Mesenchymal stem cell (in vitro differentiated cells and primary cell): Measurements from ENCODE around the gene CCDC51.

Experiments used
- DNase-seq: peaks from one replicate; pipeline ENCODE4 v3.0.0-alpha.2; 2013
- H2AFZ ChIP-seq: one replicate; pipeline ENCODE4 v1.6.1; 2013; ENCODE audit warnings: low read depth, mild to moderate bottlenecking, control low read depth, inconsistent platforms, low read length, moderate library complexity
- H2AK5ac ChIP-seq: 2 replicates; pipeline ENCODE4 v1.6.1; 2013; ENCODE audit warnings: low read length, moderate library complexity, mild to moderate bottlenecking, inconsistent platforms; ENCODE audit not compliant: severe bottlenecking
- H2BK120ac ChIP-seq: one replicate; pipeline ENCODE4 v1.6.1; 2013; ENCODE audit warnings: low read depth, mild to moderate bottlenecking, inconsistent platforms, low read length, moderate library complexity
- H2BK12ac ChIP-seq, 2 experiments: one replicate each; pipeline ENCODE4 v1.6.1; 2013; ENCODE audit warnings: inconsistent platforms in 2 of 2, low read length in 2 of 2, mild to moderate bottlenecking in 2 of 2, moderate library complexity in 2 of 2, control low read depth in 1 of 2
- H2BK15ac ChIP-seq: one replicate; pipeline ENCODE4 v1.6.1; 2013; ENCODE audit warnings: mild to moderate bottlenecking, low read depth, inconsistent platforms; ENCODE audit not compliant: poor library complexity, severe bottlenecking
- H2BK5ac ChIP-seq: 2 replicates; pipeline ENCODE4 v1.6.1; 2013; ENCODE audit warnings: low read depth, mild to moderate bottlenecking, low read length, control low read depth, inconsistent platforms; ENCODE audit not compliant: poor library complexity, severe bottlenecking
- H3K14ac ChIP-seq, 2 experiments: one replicate each; pipeline ENCODE4 v1.6.1; 2013; ENCODE audit warnings: inconsistent platforms in 2 of 2, low read length in 2 of 2, control low read depth in 1 of 2, mild to moderate bottlenecking in 1 of 2, moderate library complexity in 1 of 2
- H3K18ac ChIP-seq, 2 experiments: one replicate each; pipeline ENCODE4 v1.6.1; 2013; ENCODE audit warnings: inconsistent platforms in 2 of 2, low read length in 2 of 2, control low read depth in 1 of 2, low read depth in 1 of 2, mild to moderate bottlenecking in 1 of 2
- H3K23ac ChIP-seq, 2 experiments: one replicate each; pipeline ENCODE4 v1.6.1; 2013; ENCODE audit warnings: inconsistent platforms in 2 of 2, low read length in 2 of 2, mild to moderate bottlenecking in 2 of 2, moderate library complexity in 2 of 2, control low read depth in 1 of 2
- H3K27ac ChIP-seq: 2 replicates; pipeline ENCODE4 v1.5.1; 2013; ENCODE audit warnings: mild to moderate bottlenecking, moderate library complexity, low read length, control low read depth, inconsistent platforms; ENCODE audit not compliant: poor library complexity, severe bottlenecking
- H3K27me3 ChIP-seq, 2 experiments: 2 replicates each; pipeline versions ENCODE4 v1.6.1 to v1.7.0; 2013; ENCODE audit warnings: low read length in 2 of 2, mild to moderate bottlenecking in 2 of 2, moderate library complexity in 2 of 2, control low read depth in 1 of 2, inconsistent platforms in 1 of 2; ENCODE audit not compliant: control insufficient read depth in 1 of 2, insufficient read depth in 1 of 2
- H3K36me3 ChIP-seq, 2 experiments: 2 replicates each; pipeline versions ENCODE4 v1.6.1 to v1.7.0; 2013; ENCODE audit warnings: low read length in 2 of 2, control low read depth in 1 of 2, inconsistent platforms in 1 of 2, low read depth in 1 of 2, mild to moderate bottlenecking in 1 of 2; ENCODE audit not compliant: insufficient read depth in 2 of 2, control insufficient read depth in 1 of 2
- H3K4ac ChIP-seq, 2 experiments: one replicate each; pipeline ENCODE4 v1.6.1; 2013; ENCODE audit warnings: inconsistent platforms in 2 of 2, low read length in 2 of 2, mild to moderate bottlenecking in 2 of 2, moderate library complexity in 2 of 2, control low read depth in 1 of 2, low read depth in 1 of 2
- H3K4me1 ChIP-seq: 2 replicates; pipeline ENCODE4 v1.6.1; 2013; ENCODE audit warnings: low read depth, low read length, control low read depth; ENCODE audit not compliant: control insufficient read depth, insufficient read depth
- H3K4me2 ChIP-seq: 2 replicates; pipeline ENCODE4 v1.6.1; 2013; ENCODE audit warnings: low read length, mild to moderate bottlenecking, inconsistent platforms; ENCODE audit not compliant: poor library complexity, severe bottlenecking
- H3K4me3 ChIP-seq, 2 experiments: 2 replicates each; pipeline versions ENCODE4 v1.5.1 to v1.7.0; 2013; ENCODE audit warnings: low read length in 2 of 2, mild to moderate bottlenecking in 2 of 2, control low read depth in 1 of 2, low read depth in 1 of 2; ENCODE audit not compliant: insufficient read depth in 1 of 2
- H3K79me1 ChIP-seq: replicated peaks from 2 replicates; pipeline ENCODE4 v1.6.1; 2013; ENCODE audit warnings: mild to moderate bottlenecking, control low read depth, low read length, inconsistent platforms; ENCODE audit not compliant: poor library complexity, severe bottlenecking
- H3K9ac ChIP-seq: 2 replicates; pipeline ENCODE4 v1.7.0; 2013; ENCODE audit warnings: mild to moderate bottlenecking, low read length, moderate library complexity
- H3K9me3 ChIP-seq: 2 replicates; pipeline ENCODE4 v1.7.0; 2013; ENCODE audit warnings: mild to moderate bottlenecking, low read length; ENCODE audit not compliant: control insufficient read depth
- H4K8ac ChIP-seq: one replicate; pipeline ENCODE4 v1.6.1; 2013; ENCODE audit warnings: inconsistent platforms, mild to moderate bottlenecking, low read length, moderate library complexity
- H4K91ac ChIP-seq: one replicate; pipeline ENCODE4 v1.6.1; 2013; ENCODE audit warnings: mild to moderate bottlenecking, low read length, inconsistent platforms
- WGBS: methylation state at CpG from one replicate; pipeline ENCODE4 v1.1.7; 2013; ENCODE audit warnings: mixed read lengths; 5-methylcytosine and 5-hydroxymethylcytosine counted together

Gene CCDC51

DNA sequence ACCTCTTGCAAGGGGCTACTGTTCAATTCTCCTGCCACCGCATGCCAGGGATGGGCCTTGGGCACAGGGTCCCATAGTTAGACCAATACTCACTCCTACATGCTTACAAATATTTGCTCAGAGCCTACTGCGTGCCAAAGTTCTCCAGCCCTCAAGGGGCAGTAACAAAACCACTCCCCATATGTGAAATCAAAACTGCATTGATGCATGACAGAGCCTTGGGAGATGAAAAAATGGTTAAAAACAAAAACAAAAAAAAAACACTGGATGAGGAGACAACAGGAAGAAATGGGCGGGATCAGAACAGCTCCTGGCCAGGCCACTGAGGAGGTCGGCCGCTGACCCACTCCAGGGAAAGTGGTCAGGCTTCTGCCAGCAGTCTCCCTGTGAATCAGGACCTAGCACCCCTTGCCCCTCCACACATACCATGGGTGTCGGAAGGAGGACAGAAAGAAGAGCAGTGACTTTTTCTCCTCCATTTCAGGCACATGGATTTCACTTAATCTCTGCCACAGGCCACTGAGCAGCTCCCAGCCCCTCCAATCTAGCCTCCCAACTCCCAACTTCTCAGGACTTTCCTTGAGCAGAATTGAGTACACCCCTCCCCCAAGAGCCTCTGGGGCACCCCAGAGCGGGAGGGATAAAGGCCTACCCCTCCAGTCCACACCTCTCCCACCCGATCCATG, 12.8 kb downstream of the CCDC51 start:
- H4K8ac ChIP-seq: no peak overlapping the region
- peaks cover 5 to 40% of the 10 kb centered on the region in 2 experiments for H3K36me3 ChIP-seq
- no peak for DNase-seq
- H2BK15ac ChIP-seq: no peak overlapping the region
- no peaks in the 10 kb centered on the region for H3K27me3 ChIP-seq
- peaks cover 54% of the 10 kb centered on the region for H3K4me1 ChIP-seq
- H3K4me2 ChIP-seq: no peak overlapping the region
- H2BK5ac ChIP-seq: no peak overlapping the region
- no peak overlapping the region for H2AK5ac ChIP-seq
- H3K27ac ChIP-seq: no peak overlapping the region
- H3K9me3 ChIP-seq: no peaks in the 10 kb centered on the region
- H3K4me3 ChIP-seq: peak overlapping the region in 1 of 2 experiments; percentile 79
- no peak overlapping the region for H2BK120ac ChIP-seq
- H3K9ac ChIP-seq: peak overlapping the region; percentile 80
- no peak overlapping the region for H2BK12ac ChIP-seq
- H4K91ac ChIP-seq: no peak overlapping the region
- H3K4ac ChIP-seq: peak overlapping the region in 1 of 2 experiments; percentile 42
- H3K18ac ChIP-seq: no peak overlapping the region
- no peak overlapping the region for H2AFZ ChIP-seq
- no peak overlapping the region for H3K14ac ChIP-seq
- 85% methylated on average over 7 of the region's 8 CpGs for WGBS
- H3K79me1 ChIP-seq: peaks cover 49% of the 10 kb centered on the region
- no peak overlapping the region for H3K23ac ChIP-seq

DNA sequence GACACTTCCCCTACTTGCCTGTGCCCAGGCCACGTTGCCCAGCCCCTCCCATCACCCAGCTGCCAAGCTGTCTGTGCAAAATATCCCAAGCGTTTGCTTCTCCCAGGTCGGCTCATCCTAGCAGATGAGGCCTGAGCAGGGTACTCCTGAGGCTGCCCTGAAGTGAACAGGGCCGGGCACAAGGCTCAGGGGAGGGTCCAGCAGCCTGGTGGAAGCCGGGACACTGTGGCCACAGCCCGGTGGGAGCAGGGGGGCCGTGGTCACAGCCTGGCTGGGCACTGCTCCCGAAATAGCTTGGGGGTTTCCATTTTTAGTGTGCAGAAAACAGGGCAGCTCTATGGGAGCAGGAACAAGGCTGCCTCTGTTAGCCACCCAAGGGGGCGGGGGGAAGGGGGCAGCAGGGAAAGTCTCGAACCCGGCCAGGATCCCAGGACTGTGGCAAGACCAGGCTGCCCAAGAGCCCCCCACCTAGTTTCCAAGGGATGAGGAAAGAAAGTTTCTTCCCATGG, 13.5 kb downstream of the CCDC51 start:
- Histone ChIP-seq H2BK5ac (no peak overlapping the region), H2BK15ac (no peak overlapping the region), H3K4me2 (no peak overlapping the region), H4K91ac (no peak overlapping the region), H3K14ac (no peak overlapping the region), H3K4me3 (peak overlapping the region in 1 of 2 experiments; percentile 79), H4K8ac (no peak overlapping the region), H3K4me1 (peaks cover 54% of the 10 kb centered on the region), H3K9me3 (no peaks in the 10 kb centered on the region), H3K4ac (no peak overlapping the region), H3K27ac (no peak overlapping the region), H2AFZ (no peak overlapping the region), H3K9ac (no peak overlapping the region), H2AK5ac (no peak overlapping the region), H3K27me3 (no peaks in the 10 kb centered on the region), H3K23ac (no peak overlapping the region), H3K18ac (no peak overlapping the region), H3K79me1 (peaks cover 56% of the 10 kb centered on the region), H2BK120ac (peak overlapping the region; percentile 22), H3K36me3 (peaks cover 0 to 43% of the 10 kb centered on the region in 2 experiments), H2BK12ac (no peak overlapping the region)
- WGBS: 90% methylated on average over 11 of the region's 11 CpGs
- DNase-seq: no peak

DNA sequence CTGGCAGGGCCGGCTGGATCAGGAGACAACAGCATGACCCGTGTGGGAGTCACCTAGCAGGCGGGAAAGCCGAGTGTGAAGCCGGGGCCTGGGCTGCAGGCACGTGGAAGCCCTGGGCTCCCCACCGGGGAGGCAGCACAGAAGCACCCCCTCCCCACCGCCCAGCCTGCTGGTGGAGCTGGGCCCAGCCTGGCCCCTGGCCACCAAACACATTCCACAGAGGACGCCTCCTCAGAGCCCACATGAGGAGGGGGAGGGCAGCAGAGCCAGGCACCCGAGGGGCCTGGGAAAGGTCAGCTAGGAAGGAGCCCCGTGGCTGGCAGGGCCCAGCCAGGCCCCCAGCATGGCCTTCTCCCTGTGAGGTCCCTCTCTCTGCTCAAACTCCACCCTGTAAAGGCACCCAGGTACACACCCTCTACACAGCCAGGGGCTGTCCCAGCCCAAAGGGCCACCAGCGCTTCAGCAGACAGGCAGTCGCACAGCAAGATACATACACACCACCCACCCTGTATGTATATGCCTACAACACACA, 14.6 kb downstream of the CCDC51 start:
- Histone ChIP-seq H2BK120ac (no peak overlapping the region), H3K18ac (no peak overlapping the region), H3K4ac (no peak overlapping the region)

GRCh38 chr3:48423883-48424695, 15.8 kb downstream of the CCDC51 start:
- peak overlapping the region in 1 of 2 experiments; percentile 9 for H3K23ac ChIP-seq
- no peak overlapping the region for H3K9ac ChIP-seq
- no peak overlapping the region for H3K14ac ChIP-seq
- H3K9me3 ChIP-seq: no peaks in the 10 kb centered on the region
- no peak overlapping the region for H2AK5ac ChIP-seq
- DNase-seq: no peak
- no peak overlapping the region for H3K18ac ChIP-seq
- no peaks in the 10 kb centered on the region for H3K27me3 ChIP-seq
- no peak overlapping the region for H3K4ac ChIP-seq
- H3K4me1 ChIP-seq: peaks cover 44% of the 10 kb centered on the region
- no peak overlapping the region for H3K4me2 ChIP-seq
- no peak overlapping the region for H4K91ac ChIP-seq
- no peak overlapping the region for H2BK15ac ChIP-seq
- no peak overlapping the region for H3K4me3 ChIP-seq
- peaks cover 0 to 57% of the 10 kb centered on the region in 2 experiments for H3K36me3 ChIP-seq
- no peak overlapping the region for H3K27ac ChIP-seq
- H4K8ac ChIP-seq: no peak overlapping the region
- H2AFZ ChIP-seq: no peak overlapping the region
- no peak overlapping the region for H2BK12ac ChIP-seq
- WGBS: 94% methylated on average over 27 of the region's 27 CpGs
- peaks cover 70% of the 10 kb centered on the region for H3K79me1 ChIP-seq
- H2BK120ac ChIP-seq: no peak overlapping the region
- no peak overlapping the region for H2BK5ac ChIP-seq

More for the DNA sequence above, 14.6 kb downstream of the CCDC51 start:
- DNase-seq: no peak
- no peak overlapping the region for H2BK5ac ChIP-seq
- H3K9me3 ChIP-seq: no peaks in the 10 kb centered on the region
- H3K4me1 ChIP-seq: peaks cover 50% of the 10 kb centered on the region
- H3K9ac ChIP-seq: no peak overlapping the region
- no peak overlapping the region for H3K27ac ChIP-seq
- no peak overlapping the region for H4K91ac ChIP-seq
- H2AK5ac ChIP-seq: no peak overlapping the region
- no peaks in the 10 kb centered on the region for H3K27me3 ChIP-seq
- no peak overlapping the region for H3K23ac ChIP-seq
- WGBS: 78% methylated on average over 13 of the region's 13 CpGs
- H2BK15ac ChIP-seq: no peak overlapping the region
- H3K36me3 ChIP-seq: peaks cover 0 to 45% of the 10 kb centered on the region in 2 experiments
- H2BK12ac ChIP-seq: no peak overlapping the region
- peaks cover 66% of the 10 kb centered on the region for H3K79me1 ChIP-seq
- peak overlapping the region in 1 of 2 experiments; percentile 1 for H3K14ac ChIP-seq
- no peak overlapping the region for H3K4me2 ChIP-seq
- no peak overlapping the region for H3K4me3 ChIP-seq
- H2AFZ ChIP-seq: no peak overlapping the region
- H4K8ac ChIP-seq: no peak overlapping the region
